A549 (cell line): ENCODE results near the gene CGB7. TPM values are rescaled to one million over a fixed set of nuclear protein-coding genes. Genes with fewer than 3 reads are reported as not detected.

Experiments used
- ATAC-seq, 2 experiments: fragments of 200-7000 bp in 1 of 2; fragments of >200 bp in 1 of 2; cut with Nextera tagmentation in 1 of 2; cut with Tn5 transposase in 1 of 2; 3 replicates each; pipeline versions ENCODE4 v1.8.0 to v1.9.1; 2018 to 2020; ENCODE audit warnings: mild to moderate bottlenecking in 1 of 2, moderate library complexity in 1 of 2
- CTCF ChIA-PET: fragments of 300-600 bp; sonication (Branson Sonifier 250); formaldehyde crosslinking; extraction: SDS; loops from one replicate; lab custom pipeline; 2021; ENCODE audit warnings: antibody characterized with exemption, inconsistent platforms; lab: Yijun Ruan, JAX
- POLR2A ChIA-PET: fragments of 350-600 bp; formaldehyde crosslinking; extraction: SDS; loops from one replicate; lab custom pipeline; 2021; ENCODE audit warnings: antibody characterized with exemption, inconsistent platforms; lab: Yijun Ruan, JAX
- DNase-seq, 2 experiments: peaks; one replicate each; pipeline versions ENCODE4 v3.0.0 to v3.0.0-alpha.2; 2011 to 2016; ENCODE audit warnings: low read depth in 1 of 2, low spot score in 1 of 2
- FAIRE-seq: peaks from 2 replicates; lab custom pipeline; 2011; peaks lifted over from hg19 to GRCh38; lab: Jason Lieb, UNC
- H3K27ac ChIP-seq, 2 experiments: fragments of >200 bp; sonication (Bioruptor Twin); formaldehyde crosslinking; 3 replicates each; pipeline ENCODE4 v1.5.1; 2016 to 2017
- H3K4me1 ChIP-seq: fragments of >200 bp; sonication (Bioruptor Twin); formaldehyde crosslinking; 3 replicates; pipeline ENCODE4 v1.6.1; 2016
- H3K4me2 ChIP-seq: fragments of >200 bp; sonication (Bioruptor Twin); formaldehyde crosslinking; 3 replicates; pipeline ENCODE4 v1.6.1; 2016
- H3K4me3 ChIP-seq: fragments of >200 bp; sonication (Bioruptor Twin); formaldehyde crosslinking; 3 replicates; pipeline ENCODE4 v1.5.1; 2016
- H3K9me3 ChIP-seq: fragments of >200 bp; sonication (Bioruptor Twin); formaldehyde crosslinking; 3 replicates; pipeline ENCODE4 v1.6.1; 2016
- BHLHE40 ChIP-seq: IDR thresholded peaks from 2 replicates; pipeline ENCODE4 v1.6.1; 2012; ENCODE audit warnings: low read depth, low read length, inconsistent platforms
- CBX8 ChIP-seq: fragments of 200-600 bp; sonication (generic); IDR thresholded peaks from 2 replicates; pipeline ENCODE4 v1.6.1; 2016
- EP300 ChIP-seq, 2 experiments: fragments of >200 bp; sonication (Bioruptor Twin); formaldehyde crosslinking; IDR thresholded peaks; 2 replicates in 1 of 2; 3 replicates in 1 of 2; pipeline ENCODE4 v1.6.1; 2016 to 2017
- ESRRA ChIP-seq: fragments of 150-350 bp; IDR thresholded peaks from 2 replicates; pipeline ENCODE4 v1.6.1; 2014; ENCODE audit warnings: mild to moderate bottlenecking, low read length, borderline replicate concordance
- FOSB ChIP-seq: fragments of 250-450 bp; sonication (Bioruptor Pico); IDR thresholded peaks from 2 replicates; pipeline ENCODE4 v1.5.0; 2020; ENCODE audit warnings: mild to moderate bottlenecking, moderate library complexity
- HOXA7 ChIP-seq: fragments of 250-450 bp; sonication (Bioruptor Pico); IDR thresholded peaks from 2 replicates; pipeline ENCODE4 v1.5.0; 2020; ENCODE audit warnings: mild to moderate bottlenecking, moderate library complexity
- HOXB13 ChIP-seq: fragments of 250-450 bp; sonication (Bioruptor Pico); IDR thresholded peaks from 2 replicates; pipeline ENCODE4 v1.5.0; 2020; ENCODE audit warnings: low read depth, mild to moderate bottlenecking, moderate library complexity
- HOXB5 ChIP-seq: fragments of 250-450 bp; sonication (Bioruptor Pico); IDR thresholded peaks from 2 replicates; pipeline ENCODE4 v1.5.0; 2020; ENCODE audit warnings: mild to moderate bottlenecking, moderate library complexity
- JUNB ChIP-seq: fragments of >200 bp; sonication (Bioruptor Twin); formaldehyde crosslinking; IDR thresholded peaks from 2 replicates; pipeline ENCODE4 v1.6.1; 2016
- MYC ChIP-seq: IDR thresholded peaks from 2 replicates; pipeline ENCODE4 v1.6.1; 2012; ENCODE audit warnings: mild to moderate bottlenecking, inconsistent platforms, low read length, improper control_type of control experiment, borderline replicate concordance
- NR3C1 ChIP-seq: fragments of >200 bp; sonication (Bioruptor Twin); formaldehyde crosslinking; IDR thresholded peaks from 3 replicates; pipeline ENCODE4 v1.6.1; 2017
- POLR2AphosphoS2 ChIP-seq: conservative IDR thresholded peaks from 2 replicates; pipeline ENCODE4 v1.6.1; 2012; ENCODE audit warnings: low read length, improper control_type of control experiment, inconsistent platforms
- RNF2 ChIP-seq: fragments of 200-600 bp; sonication (generic); IDR thresholded peaks from 2 replicates; pipeline ENCODE4 v1.6.1; 2016; ENCODE audit warnings: low read depth, mild to moderate bottlenecking, antibody characterized with exemption, moderate library complexity, borderline replicate concordance
- SMC3 ChIP-seq: fragments of >200 bp; sonication (Bioruptor Twin); formaldehyde crosslinking; IDR thresholded peaks from 3 replicates; pipeline ENCODE4 v1.6.1; 2018; ENCODE audit warnings: inconsistent platforms
- ZC3H11A ChIP-seq: fragments of 450-650 bp; IDR thresholded peaks from 2 replicates; pipeline ENCODE4 v1.6.1; 2014; ENCODE audit warnings: antibody characterized with exemption, mild to moderate bottlenecking
- ZSCAN20 ChIP-seq: fragments of 250-450 bp; sonication (Bioruptor Pico); IDR thresholded peaks from 2 replicates; pipeline ENCODE4 v1.8.0; 2022; ENCODE audit warnings: mild to moderate bottlenecking, moderate library complexity
- WGBS: methylation state at CpG from one replicate; pipeline ENCODE4 v1.1.6; 2017; ENCODE audit errors: missing lambda C conversion rate; 5-methylcytosine and 5-hydroxymethylcytosine counted together
- polyA plus RNA-seq, 4 experiments: library from polyadenylated mRNA; depleted of rRNA in 3 of 4; stranded (reverse); fragments of >200 nt; fragmentation: RNase III in 1 of 4; extraction: RNeasy Plus Mini Kit Qiagen cat#74134 plus additional on column Dnase treatment in 1 of 4; gene quantifications; 2 replicates in 3 of 4; 3 replicates in 1 of 4; pipeline ENCODE4 v1.2.3, GENCODE V29; 2011 to 2017
- TF ChIP-seq, protein P1 (sequence below): IDR thresholded peaks from 2 replicates; pipeline ENCODE4 v1.6.1; 2012
- TF ChIP-seq, protein P2 (sequence below): IDR thresholded peaks from 2 replicates; pipeline ENCODE4 v1.6.1; 2012; ENCODE audit warnings: low read depth, borderline replicate concordance
- TF ChIP-seq, protein P3 (sequence below): fragments of 250-450 bp; sonication (Bioruptor Pico); IDR thresholded peaks from 2 replicates; pipeline ENCODE4 v1.5.0; 2020; ENCODE audit warnings: low read depth, mild to moderate bottlenecking, moderate library complexity
- TF ChIP-seq, protein P4 (sequence below): fragments of 200-600 bp; sonication (generic); IDR thresholded peaks from 2 replicates; pipeline ENCODE4 v1.6.1; 2016; ENCODE audit warnings: antibody characterized with exemption, mild to moderate bottlenecking, moderate library complexity

CGB7 gene
- polyA plus RNA-seq, 2 of the 4 experiments (the other 2 are of a cell fraction): 0.56 to 0.79 TPM

DNA sequence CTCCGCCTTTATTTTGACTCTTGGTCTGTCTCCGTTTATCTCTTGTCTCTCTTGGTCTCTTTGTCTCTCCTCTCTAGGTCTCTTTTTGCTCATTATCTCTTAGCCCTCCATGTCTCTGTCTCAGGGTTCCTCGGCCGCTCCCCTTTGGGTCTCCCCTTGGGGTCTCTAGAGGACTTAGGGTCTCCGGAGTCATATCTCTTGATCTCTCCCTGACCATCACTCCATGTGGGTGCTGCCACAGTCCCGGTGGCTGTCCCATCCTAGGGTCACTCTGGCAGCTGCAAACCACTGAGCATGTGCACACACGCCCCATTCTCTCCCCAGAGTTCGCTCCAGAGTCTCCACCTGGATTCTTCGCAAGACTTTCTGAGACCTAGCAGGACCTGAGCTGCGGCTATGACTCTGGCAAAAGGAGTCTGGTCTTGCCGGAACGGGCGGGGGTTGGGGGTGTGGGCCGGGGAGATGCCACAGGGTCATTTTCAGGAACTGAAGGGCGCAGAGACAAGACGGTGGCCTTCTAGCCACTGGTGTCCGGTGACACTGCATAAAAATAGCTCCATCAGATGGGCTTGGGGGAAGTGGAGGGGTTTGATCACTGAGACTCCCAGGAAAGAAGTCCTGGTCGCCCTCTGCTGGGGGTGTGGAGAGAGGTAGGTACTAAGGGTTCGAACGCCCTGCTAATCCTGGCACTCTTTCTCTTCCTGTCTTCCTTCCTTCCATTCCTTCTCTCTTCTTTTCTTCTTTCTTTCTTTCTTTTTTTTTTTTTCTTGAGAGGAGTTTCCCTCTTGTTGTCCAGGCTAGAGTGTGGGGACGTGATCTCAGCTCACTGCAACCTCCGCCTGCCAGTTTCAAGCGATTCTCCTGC is 16.2 kb upstream of the CGB7 start (continued):
- no peak for TF ChIP-seq MYC
- no peak for TF ChIP-seq EP300 (IDR thresholded peaks at IDR 0.05)
- peak; percentile 60 for TF ChIP-seq SMC3
- no peak for TF ChIP-seq RNF2
- TF ChIP-seq CBX8: no peak
- TF ChIP-seq POLR2AphosphoS2: no peak
- TF ChIP-seq ZC3H11A: no peak

DNA sequence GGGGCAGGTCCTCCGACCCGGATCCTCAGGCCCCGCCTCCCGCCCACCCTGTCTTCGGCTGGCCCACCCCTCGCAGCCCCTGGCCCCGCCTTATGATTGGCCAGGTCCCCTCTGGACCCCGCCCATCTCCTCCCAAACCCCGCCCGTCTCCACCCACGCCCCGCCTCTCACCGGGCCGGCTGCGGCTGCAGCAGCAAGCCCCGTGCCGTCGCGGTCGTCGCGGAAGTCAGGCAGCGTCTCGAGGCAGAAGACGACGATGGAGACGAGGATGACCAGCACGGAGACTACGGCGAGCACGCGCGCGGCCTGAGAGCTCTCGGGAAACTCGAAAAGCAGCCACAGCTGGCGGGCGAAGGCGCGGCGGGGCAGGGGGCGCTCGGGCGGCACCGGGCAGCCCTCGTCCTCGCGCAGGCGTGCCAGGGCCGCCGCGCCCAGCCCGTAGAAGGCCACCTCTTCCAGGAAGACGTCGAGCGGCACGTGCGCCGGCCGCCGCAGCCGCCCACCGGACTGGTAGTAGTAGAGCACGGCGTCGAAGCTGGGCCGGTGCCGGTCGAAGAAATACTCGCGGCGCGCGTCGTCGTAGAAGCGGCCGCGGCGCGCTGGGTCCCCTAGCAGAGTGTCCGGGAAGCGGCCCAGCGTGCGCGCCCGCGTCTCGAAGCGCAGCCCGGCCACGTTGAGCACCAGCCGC is 14.5 kb upstream of the CGB7 start:
- ATAC-seq: no peak
- 78% methylated on average over 80 of the region's 93 CpGs for WGBS
- H3K4me2 ChIP-seq: peak overlapping the region; percentile 82; the same call in 2 of the 3 replicates

More for the DNA sequence above, 14.5 kb upstream of the CGB7 start:
- FAIRE-seq (no peak), DNase-seq (no peak)
- POLR2A ChIA-PET: no interaction called here
- CTCF ChIA-PET: interaction anchor here (0.6 to 8.8 kb wide), 8 partner anchors 14 to 154 kb away, joined by 3 to 121 read pairs (median 14); partner anchors contain the start of genes CGB7 and RUVBL2
- Histone ChIP-seq H3K4me3 (no peak overlapping the region; the same call in 1 of the 3 replicates), H3K27ac (no peak overlapping the region), H3K4me1 (peaks cover 16% of the 10 kb centered on the region), H3K9me3 (no peaks in the 10 kb centered on the region)
- TF ChIP-seq JUNB: no peak
- TF ChIP-seq HOXB5 (CRISPR knock-in tag): no peak
- TF ChIP-seq BHLHE40: no peak
- TF ChIP-seq FOSB: no peak
- TF ChIP-seq ZSCAN20 (CRISPR knock-in tag): no peak
- no peak for TF ChIP-seq EP300 (IDR thresholded peaks at IDR 0.05)
- TF ChIP-seq, protein P1, sequence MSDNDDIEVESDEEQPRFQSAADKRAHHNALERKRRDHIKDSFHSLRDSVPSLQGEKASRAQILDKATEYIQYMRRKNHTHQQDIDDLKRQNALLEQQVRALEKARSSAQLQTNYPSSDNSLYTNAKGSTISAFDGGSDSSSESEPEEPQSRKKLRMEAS: no peak
- TF ChIP-seq, protein P2, sequence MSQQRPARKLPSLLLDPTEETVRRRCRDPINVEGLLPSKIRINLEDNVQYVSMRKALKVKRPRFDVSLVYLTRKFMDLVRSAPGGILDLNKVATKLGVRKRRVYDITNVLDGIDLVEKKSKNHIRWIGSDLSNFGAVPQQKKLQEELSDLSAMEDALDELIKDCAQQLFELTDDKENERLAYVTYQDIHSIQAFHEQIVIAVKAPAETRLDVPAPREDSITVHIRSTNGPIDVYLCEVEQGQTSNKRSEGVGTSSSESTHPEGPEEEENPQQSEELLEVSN: no peak
- TF ChIP-seq HOXB13 (CRISPR knock-in tag): no peak
- no peak for TF ChIP-seq NR3C1
- TF ChIP-seq, protein P3, sequence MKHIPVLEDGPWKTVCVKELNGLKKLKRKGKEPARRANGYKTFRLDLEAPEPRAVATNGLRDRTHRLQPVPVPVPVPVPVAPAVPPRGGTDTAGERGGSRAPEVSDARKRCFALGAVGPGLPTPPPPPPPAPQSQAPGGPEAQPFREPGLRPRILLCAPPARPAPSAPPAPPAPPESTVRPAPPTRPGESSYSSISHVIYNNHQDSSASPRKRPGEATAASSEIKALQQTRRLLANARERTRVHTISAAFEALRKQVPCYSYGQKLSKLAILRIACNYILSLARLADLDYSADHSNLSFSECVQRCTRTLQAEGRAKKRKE (CRISPR knock-in tag): no peak
- TF ChIP-seq, protein P4, sequence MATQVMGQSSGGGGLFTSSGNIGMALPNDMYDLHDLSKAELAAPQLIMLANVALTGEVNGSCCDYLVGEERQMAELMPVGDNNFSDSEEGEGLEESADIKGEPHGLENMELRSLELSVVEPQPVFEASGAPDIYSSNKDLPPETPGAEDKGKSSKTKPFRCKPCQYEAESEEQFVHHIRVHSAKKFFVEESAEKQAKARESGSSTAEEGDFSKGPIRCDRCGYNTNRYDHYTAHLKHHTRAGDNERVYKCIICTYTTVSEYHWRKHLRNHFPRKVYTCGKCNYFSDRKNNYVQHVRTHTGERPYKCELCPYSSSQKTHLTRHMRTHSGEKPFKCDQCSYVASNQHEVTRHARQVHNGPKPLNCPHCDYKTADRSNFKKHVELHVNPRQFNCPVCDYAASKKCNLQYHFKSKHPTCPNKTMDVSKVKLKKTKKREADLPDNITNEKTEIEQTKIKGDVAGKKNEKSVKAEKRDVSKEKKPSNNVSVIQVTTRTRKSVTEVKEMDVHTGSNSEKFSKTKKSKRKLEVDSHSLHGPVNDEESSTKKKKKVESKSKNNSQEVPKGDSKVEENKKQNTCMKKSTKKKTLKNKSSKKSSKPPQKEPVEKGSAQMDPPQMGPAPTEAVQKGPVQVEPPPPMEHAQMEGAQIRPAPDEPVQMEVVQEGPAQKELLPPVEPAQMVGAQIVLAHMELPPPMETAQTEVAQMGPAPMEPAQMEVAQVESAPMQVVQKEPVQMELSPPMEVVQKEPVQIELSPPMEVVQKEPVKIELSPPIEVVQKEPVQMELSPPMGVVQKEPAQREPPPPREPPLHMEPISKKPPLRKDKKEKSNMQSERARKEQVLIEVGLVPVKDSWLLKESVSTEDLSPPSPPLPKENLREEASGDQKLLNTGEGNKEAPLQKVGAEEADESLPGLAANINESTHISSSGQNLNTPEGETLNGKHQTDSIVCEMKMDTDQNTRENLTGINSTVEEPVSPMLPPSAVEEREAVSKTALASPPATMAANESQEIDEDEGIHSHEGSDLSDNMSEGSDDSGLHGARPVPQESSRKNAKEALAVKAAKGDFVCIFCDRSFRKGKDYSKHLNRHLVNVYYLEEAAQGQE: no peak
- TF ChIP-seq HOXA7: no peak
- no peak for TF ChIP-seq ESRRA
- no peak for TF ChIP-seq RNF2
- TF ChIP-seq SMC3: no peak
